Measurements from ENCODE around the gene RAD51B.
"Not testable (repeated sequence)": the region's sequence is repeated elsewhere in the genome, so short reads cannot be mapped to it uniquely, and the experiment has no call there.

Gene RAD51B

DNA sequence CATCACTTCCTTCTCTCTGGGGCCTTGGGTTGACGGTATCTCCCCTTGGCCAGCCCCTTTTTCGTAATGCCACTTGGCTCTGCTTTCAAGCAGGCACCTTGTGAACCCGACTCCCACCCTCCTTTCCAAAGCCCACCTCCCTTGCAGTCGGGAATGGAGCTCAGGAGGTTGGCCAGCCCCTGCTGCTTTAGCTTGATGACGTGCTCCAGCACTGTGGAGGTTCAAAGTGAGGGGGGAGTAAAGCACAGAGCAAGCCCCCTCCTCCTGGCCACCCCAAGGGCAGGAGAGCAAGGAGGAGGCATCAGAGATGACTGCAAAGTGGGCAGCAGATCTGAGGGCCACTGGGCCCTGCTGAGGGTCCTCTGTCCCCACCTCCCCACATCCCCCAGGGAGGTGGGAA is 869.9 kb downstream of the RAD51B start:
- DNase-seq: no peak

DNA sequence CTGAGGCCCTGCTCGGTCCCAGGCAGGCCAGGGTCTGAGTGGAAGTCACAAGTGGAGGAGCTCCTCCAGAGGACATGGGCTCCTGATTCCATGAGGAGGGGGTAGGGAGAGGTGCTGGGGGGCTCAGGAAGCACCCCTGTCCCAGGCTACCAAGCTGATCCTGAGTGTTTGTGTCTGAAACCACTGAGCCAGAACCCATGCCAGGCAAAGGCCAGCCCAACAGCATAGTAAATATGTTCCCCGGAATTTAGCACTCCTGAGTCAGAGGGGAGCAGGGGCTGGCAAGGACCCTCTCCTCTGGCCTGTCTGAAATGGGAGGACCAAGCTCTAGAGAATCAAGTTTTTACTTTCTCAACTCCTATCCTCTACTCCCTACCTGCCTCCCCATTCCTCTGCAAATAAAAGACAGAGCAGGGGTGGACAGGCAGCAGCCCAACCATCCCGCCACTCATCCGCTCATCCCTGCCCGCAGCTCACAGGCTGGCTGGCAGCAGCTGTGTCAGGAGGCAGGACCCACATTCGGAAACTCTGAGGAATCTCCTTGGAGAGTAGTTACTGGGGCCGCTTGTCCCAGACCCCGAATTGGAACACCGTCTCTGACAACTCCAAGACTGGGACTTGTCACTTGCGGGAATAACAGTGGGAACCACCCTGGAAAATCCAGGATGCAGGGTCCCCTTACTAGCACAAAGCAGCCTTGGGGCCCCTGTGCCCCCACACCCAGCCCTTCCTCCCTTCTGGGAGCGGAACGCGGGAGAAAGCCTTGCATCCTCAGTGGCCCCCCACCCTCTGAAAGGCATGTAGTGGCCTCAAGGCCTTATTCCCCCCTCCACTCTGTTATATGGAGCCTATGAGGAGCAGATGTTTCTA is 870.7 kb downstream of the RAD51B start:
- no peak for DNase-seq

DNA sequence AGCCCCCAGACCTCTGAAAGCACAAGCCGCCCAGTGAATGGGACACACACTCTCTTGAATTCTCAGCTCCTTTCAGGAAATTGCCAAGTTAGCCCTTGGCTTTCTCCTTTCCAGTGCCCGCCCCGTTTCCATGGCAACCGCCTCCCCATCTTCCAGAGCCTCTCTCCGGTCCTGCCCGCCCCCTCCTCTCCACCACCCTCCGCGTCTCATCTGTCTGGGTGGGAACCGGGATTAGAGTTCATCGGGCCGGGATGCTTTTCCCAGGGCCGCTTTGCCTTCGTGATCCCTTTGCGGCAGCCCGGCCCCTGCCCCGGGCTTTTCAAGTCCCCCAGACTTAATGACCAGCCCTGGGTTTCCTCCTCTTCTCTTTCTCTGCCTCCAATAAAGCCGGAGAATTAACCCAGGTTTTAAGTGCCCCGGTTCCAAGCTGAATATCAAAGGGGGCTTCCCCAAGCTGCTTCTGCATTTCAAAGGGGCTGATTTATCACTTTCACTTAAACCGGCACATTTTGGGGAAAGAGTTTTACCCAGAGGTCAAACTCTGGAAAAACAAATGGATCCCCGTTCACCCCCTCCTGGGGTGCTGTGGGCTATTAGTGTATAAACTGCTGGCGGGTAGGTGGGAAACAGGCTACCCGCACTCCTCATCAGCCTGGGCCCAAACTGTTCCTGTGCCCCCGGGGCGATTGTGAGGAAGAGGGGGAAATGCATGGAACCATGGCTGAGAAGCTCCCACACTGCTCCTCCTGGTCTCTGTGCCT is 871.6 kb downstream of the RAD51B start:
- DNase-seq: no peak

DNA sequence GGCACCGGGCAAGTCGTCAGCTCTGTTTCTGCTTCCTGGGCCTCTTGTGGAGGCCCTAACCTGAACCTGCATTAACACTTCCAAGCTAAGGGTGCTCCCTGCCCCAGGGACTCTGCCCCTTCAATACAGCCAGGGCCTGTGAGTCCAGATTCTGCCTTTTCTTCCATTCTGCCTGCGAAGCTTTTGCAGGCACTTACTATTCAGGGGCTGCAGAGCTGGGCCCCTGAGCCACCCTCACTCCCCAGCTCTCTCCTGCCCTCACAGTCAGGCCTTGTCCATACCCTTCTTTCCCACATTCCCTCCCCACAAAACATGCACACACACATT is 872.2 kb downstream of the RAD51B start:
- DNase-seq: no peak

DNA sequence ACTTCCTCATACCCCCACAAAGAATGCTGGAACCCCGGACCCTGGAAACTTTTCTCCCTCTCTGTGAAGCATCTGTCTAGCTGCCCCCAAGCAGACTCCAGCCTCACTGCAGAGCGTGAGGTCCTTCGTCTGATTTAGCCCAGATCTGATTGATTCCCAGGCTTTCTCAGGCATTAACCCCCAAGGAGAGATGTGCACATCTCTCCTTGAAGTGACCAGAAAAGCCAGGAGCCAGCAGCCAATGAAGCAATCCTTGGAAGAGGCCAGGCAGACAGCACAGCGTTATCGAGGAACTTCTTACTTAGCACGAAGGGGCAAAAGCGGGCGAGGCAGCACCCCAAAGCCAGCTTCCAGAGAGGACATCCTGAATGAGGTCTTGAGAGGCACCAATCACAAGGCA is 872.6 kb downstream of the RAD51B start:
- no peak for DNase-seq

DNA sequence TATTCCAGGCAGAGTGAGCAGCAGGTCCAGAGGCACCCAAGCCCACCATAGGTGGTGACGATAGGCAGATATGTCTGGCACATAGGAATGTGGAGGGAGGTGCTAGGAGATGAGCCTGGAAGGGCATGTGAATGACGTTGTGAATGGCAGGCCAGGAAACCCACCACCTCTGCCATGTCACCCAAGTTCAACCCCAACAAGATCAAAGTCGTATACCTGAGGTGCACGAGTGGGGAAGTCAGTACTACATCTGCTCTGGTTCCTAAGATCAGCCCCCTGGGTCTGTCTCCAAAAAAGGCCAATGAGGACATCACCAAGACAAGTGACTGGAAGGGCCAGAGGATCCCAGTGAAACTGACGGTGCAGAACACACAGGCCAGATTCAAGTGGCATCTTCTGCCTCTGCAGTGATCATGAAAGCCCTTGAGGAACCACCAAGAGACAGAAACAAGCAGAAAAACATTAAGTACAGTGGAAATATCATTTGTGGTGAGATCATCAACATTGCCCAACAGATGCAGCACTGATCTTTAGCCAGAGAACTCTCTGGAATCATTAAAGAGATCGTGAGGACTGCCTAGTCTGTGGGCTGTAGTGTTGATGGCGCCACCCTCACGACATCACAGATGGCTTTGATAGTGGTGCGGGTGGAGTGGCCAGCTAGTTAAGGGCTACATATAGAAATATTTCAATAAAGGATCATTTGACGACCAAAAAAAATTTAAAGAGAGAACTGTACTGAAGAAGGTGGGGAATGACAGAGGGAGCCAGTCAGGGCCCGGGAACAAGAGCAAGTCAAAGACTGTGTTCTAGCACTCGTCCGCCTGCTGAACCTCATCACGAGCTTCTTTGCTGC is 873.6 kb downstream of the RAD51B start:
- DNase-seq: no peak

DNA sequence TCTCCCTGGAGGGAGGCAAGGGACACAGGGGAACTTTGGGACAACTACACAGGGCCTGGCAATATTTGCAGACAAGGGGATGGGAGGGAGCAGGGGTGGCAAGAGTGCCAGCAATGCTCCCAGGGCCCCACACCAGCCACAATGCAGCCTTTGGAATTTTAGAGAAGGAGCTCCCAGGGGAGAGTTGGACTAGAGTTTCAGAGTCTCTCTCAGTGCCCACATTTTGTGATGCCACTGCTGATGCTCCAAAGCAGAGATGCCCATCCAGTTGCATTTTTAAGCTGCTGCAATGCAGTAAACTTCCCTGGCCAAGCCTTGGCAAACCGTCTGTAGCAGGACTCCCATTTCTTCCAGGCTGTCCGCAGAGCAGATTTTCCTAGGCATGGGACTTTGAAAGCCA is 874.3 kb downstream of the RAD51B start:
- no peak for DNase-seq

DNA sequence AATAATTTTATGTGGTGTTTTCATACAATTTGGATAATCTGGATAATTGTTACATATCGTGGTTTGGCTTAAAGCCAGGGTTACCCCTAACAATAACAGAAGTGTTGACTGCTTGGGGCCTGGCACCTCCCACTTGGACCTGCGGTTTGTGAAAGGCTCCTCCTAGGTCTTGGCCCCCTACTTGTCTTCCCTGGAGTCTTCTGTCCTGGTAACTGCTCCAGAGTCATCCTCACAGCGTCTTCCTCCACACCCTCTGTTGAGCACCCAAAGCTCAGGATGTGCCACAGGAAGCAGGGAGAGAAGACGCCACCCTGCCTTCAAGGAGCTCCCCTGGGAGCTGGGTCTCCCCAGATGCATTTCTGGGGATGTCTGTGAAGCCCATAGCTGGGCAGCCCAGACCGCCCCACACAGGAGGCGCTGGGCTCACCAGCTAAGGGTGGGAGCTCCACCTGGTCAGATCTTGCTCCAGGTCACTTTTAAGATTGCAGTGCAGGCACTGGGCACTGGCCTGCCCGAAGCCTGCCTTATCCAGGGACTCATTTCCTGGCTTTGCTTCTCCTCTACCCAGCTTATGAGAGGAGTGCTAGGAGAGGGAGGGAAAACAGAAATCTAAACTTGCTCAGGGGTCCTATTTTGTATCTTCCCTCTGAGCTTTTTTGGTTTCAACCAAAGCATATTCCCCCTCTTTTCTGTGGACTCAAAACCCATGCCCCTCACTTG is 875.1 kb downstream of the RAD51B start:
- no peak for DNase-seq

DNA sequence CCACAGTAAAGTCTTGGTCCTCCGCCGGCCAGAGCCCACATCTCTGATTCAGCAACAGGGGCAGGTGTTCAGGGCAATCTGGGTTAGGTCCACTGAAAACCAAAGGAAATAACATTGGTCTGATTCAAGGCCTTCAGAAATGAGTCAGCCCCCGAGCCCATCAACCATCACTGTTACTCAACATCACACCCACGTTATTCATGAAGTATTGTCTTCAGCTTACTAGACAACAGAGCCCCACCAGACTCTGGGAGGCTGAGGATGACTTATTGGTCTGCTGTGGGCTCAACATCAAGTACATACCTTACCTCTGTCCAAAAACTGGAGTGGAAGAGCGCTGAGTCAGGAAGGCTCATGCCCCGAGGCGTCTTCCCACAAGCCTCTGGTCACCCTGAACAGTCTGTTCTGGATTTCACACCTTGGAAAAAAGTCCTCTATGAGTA is 875.8 kb downstream of the RAD51B start:
- no peak for DNase-seq

DNA sequence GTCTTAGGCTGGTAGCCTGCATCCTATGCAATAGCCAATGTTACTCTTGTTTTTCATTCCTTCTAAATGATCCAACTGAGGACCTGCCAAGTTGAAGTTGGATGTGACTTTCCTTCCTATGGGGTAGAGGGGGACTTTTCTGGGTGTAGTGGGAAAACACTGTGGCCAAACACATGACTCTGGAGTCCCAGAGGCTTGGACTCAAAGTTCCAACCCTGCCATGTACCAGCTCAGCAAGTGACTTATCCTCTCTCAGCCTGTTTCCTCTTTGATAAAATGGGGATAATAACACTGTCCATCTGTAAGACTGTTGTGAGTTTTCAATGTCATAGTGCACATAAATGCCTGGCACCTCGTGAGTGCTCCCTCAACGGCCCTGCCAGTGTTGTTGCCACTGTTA is 876.3 kb downstream of the RAD51B start:
- DNase-seq: no peak

DNA sequence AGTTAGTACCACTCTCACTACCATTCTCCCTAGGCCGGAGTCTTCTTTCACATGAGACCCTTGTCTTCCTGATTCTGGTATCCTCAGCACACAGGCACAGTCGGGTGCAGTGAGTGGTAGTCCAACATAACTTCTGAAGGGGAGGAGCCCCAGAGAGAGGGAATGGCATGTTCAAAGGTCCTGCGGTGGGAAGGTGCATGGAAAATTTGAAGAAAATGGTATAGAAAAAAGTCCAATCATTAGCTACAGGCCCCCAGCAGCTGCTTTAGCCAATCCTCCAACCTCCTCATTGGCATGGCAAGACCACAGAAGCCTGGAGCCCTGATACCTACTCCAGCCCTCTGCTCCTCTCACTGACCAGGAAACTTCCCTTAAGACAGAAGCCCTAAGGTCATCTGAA is 876.7 kb downstream of the RAD51B start:
- DNase-seq: no peak

DNA sequence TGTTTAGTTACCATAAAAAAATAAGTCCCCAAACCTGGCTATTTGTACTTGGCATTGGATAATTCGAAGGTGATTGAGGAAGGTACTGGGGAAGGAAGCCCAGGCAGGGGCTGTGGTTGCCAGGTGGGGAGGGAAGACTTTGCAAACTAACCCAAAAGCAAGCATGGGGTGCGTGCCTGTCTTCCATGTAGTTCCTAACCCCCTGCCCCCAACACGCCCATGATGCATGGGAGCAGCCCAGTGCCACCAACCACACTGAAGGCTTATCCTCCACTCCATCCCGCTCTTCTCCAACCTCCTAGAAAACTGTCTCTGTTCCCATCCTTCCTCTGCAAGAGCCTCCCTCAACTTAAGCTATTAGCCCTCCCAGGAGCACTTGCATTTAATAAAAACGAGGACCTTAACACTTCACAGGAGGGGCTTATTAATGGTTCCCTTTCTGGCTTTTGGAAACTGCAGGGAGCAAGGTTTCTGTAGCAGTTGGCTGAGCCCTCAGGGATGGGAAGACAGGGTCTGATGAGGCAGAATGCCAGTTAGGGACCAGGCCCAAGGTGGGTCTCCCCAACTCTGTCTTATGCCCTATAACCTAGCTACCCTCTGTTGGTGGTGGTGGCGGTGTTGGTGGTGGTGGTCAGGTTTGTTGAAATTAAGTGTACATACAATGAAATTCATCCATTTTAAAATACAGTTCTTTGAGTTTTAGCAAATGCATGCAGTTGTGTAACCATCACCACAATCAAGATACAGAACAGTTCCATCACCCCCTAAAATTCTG is 877.3 kb downstream of the RAD51B start:
- no peak for DNase-seq

DNA sequence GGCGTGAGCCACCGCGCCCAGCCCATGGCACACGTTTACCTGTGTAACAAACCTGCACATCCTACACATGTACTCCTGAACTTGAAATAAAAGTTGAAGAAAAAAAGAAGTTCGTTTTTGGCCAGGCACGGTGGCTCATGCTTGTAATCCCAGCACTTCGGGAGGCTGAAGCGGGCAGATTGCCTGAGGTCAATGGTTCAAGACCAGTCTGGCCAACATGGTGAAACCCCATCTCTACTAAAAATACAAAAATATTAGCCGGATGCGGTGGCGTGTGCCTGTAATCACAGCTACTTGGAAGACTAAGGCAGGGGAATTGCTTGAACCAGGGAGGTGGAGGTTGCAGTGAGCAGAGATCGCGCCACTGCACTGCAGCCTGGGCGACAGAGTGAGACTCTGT is 879.2 kb downstream of the RAD51B start:
- not testable (repeated sequence) for DNase-seq

DNA sequence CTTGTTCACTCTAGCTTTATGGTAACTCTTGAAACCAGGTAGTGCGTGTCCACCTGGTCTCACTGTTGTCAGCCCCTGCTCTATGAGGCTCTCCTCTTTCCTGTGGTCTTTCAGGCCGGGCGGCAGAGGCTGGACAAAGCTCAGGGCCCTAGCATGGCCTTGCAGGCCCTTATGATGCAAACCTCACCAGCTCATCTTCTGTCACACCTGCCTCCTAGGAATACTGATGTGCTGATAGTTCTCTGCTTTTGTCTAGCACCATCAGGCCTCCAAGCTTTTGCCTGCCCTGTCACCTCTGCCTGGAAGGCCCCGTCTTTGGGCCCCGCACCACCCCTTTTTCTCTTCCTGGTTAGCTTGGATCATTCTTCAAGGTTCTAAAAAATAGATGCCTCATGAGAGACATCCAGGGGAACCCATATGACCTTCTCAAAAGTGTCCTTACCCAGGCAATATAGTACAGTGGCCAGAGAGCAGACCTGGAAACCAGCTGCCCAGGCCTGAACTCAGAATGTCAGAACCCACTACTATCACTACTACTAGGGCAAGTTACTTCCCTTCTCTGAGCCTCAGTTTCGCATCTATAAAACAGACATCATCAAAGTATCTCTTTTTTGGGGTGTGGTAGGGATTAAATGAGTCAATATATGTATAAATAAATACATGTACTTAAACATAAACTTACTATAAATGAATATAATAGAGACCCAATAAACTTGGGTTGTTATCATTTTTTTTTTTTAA is 881.6 kb downstream of the RAD51B start:
- no peak for DNase-seq

DNA sequence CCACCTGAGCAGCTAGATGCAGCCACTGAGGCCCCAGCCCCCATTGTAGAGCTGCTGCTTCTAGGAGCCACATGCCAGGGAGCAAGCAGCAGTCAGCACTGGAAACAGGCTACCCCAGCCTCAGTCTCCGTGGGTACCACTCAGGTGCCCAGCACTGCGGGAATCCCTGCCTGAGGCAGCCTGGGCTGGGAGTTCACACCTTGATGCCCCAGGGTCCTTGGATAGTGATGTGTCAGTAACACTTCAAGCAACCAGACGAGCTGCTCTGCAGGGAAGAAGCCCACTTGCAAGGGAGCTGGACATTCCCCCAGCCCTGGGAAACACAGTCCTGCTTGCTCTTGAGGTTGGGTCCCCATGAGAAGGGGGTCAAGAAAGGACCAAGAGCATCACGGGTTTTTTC is 882.6 kb downstream of the RAD51B start:
- DNase-seq: no peak

DNA sequence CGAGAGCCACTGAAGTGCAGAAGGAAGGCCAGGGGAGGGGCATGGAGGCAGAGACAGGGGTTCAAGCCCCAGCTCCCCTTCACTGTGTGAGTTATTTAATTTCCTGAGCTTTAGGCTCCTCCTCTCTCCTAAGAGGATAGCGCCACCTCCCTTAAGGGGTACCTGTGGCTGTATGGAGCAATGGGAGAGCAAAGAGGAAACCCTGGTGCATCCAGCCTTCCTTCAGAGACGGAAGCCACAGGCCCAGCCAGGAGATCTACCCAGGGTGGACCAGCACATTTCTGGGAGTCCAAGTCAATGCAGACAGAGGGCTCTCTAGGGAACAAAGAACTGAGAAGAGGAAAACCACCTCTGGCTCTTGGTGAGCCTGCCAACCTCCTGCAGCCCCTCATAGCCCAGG is 883.0 kb downstream of the RAD51B start:
- DNase-seq: no peak

DNA sequence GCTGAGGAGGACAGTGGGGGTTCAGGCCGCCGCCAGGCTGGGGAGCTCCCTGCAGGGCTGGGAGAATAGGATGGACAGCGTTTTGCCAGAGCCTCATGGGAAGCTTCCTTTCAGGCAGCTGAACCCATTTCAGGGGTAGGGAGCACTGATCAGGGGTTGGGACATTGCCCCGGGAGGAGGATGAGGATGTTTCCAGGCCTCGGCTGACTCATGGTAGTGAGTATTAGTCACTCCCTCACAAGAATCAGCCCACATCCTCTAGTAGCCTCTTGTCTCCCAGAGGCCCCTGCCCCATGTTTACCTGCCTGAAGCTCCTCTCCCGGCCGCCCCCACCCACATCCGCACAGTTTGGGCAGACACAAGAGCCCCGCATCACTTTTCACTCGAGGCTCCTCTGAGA is 883.5 kb downstream of the RAD51B start:
- DNase-seq: no peak

DNA sequence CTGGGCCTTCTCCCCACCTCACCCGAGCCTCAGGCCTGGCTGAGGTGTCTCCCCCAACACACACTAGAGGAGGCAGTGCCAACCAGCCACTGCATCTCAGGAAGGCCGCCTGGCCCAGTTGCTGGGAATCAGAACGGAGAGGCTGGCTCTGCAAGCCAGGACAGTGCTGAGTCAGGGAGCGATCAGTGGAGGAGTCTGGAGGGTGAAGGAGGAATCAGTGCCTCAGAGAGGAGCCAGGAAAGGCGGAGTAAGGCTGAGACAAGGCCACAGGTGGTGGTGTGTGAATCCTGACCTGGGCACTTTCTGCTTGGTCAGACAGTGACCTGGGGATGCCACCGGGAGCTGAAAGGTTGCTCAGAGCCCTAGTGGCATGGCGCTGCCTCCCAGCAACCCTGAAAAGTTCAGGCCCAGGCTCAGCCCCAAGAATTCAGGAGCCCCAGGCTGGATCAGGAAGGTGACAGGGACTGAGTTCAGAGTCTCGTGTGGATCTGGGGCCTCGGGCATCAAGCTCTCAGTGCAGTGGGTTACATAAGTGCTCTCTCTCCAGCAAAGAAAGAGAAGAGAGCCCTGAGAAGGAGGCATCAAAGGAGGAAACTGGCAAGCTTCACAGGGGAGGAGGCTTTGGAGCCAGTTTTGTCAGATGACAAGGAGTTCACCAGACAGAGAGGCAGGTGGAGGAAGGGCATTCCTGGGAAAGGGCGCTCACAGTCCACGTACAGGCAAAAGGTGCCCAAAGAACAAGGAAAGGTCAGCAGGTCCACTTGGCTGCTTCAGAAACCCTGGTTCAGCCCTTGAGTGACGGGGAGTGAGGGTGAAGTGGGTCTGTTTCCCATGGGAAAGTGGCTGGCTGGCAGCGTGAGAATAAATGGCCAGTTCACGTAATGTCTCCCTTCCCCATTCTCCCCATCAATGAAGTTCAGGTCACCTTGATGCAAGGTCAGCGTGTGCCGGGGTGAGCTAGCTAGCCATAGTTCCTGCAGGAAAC is 885.4 kb downstream of the RAD51B start:
- no peak for DNase-seq

DNA sequence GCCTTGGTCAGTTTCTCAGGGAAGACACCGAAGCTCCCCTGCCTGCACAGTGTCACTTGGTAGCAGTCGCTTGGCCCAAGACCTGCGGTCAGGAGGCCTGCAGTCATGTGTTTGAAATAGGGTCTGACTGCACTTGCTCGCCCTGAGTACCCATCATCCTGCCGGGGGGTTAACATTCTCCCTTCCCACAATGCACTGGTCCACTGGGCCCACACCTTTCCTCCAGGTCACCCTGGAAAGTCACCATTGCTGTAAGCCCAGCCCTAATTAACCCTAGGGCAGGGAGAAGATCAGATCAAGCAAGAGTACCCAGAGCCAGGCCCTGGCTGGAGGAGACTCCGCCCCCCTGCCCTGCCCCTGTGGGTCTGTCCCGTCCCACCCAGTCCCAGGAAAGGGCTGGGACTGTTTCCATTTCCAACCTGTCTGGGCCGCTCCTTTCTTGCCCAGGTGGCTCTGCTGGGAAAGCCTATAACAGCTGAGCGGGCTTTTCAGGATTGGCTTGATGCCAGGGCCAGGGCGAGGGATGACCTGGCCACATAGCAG is 886.2 kb downstream of the RAD51B start:
- DNase-seq: no peak

DNA sequence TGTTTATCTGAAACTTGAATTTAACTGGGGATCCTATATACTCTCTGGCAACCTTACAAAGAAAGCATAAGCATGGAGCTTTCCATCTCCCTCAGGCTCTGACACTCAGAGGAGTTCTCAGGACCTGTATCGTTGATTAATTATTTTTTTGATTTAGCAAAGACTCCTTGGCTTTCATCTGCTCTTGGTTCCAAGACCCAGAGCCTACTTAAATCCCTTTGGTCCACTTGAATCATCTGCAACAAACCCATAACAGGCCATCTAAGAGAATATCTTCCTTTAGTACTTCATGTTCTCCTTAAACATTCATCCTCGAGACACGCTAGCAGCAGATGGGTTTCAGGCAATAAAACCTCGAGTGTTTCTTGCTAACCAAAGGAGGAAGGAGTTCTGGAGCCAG is 887.9 kb downstream of the RAD51B start:
- DNase-seq: no peak

Data from CD4-positive, alpha-beta T cell treated with Interleukin-17A for 1 hour (primary cell).